Left lung (tissue), 10 donors: ENCODE data around the gene CAPN5. TPM values are rescaled to one million over a fixed set of nuclear protein-coding genes. Genes with fewer than 3 reads are reported as not detected.

ENCODE experiments used
- ATAC-seq: fragments of 200-7000 bp; cut with Tn5 transposase; one replicate; pipeline ENCODE4 v1.9.1; 2020; ENCODE audit warnings: moderate library complexity
- DNase-seq, 4 donors: peaks; one replicate each; pipeline ENCODE4 v3.0.0-alpha.2; 2013 to 2020
- H3K27ac ChIP-seq, 2 donors: fragments of 200-600 bp; sonication (generic) in 1 of 2; one replicate each; pipeline versions ENCODE4 v1.5.0 to v1.8.0; 2020 to 2021
- H3K27me3 ChIP-seq, 2 donors: fragments of 200-600 bp; sonication (generic) in 1 of 2; one replicate each; pipeline versions ENCODE4 v1.5.0 to v1.8.0; 2020 to 2021
- H3K36me3 ChIP-seq, 2 donors: fragments of 200-600 bp; sonication (generic) in 1 of 2; one replicate each; pipeline versions ENCODE4 v1.5.0 to v1.8.0; 2020 to 2021
- H3K4me1 ChIP-seq, 2 donors: fragments of 200-600 bp; one replicate each; pipeline ENCODE4 v1.8.0; 2021
- H3K4me3 ChIP-seq, 2 donors: fragments of 200-600 bp; sonication (generic) in 1 of 2; one replicate each; pipeline versions ENCODE4 v1.5.0 to v1.8.0; 2020 to 2021; ENCODE audit warnings: mild to moderate bottlenecking in 1 of 2
- H3K9me3 ChIP-seq, 2 donors: fragments of 200-600 bp; sonication (generic) in 1 of 2; one replicate each; pipeline versions ENCODE4 v1.5.0 to v1.8.0; 2020 to 2021
- CTCF ChIP-seq, 2 donors: fragments of 200-600 bp; sonication (generic) in 1 of 2; IDR thresholded peaks; one replicate each; pipeline versions ENCODE4 v1.5.0 to v1.8.0; 2021; ENCODE audit warnings: antibody characterized with exemption in 2 of 2
- intact Hi-C, 2 donors: fragments of 100-400 bp; cut with DNase I; formaldehyde crosslinking; loops; one replicate each; pipeline versions ENCODE4 v1.11.2 to v1.14.2; 2022
- polyA plus RNA-seq, 6 donors: library from polyadenylated mRNA; unstranded; fragments of 120-200 nt; gene quantifications; one replicate each; pipeline ENCODE4 v1.2.1, GENCODE V29; 2013; ENCODE audit not compliant: insufficient read length in 6 of 6
- total RNA-seq, 2 donors: library from RNA; stranded (reverse); fragmentation: NEBNext Ultra II Directional; extraction: Animal tissue kit (Norgen Biotek cat#: 25700); gene quantifications; one replicate each; pipeline ENCODE4 v1.2.1, GENCODE V29; 2021
- donor health status: DM: no; HTN: yes; CAD: no.
- donor health status: DM: no; HTN: no; CAD: no.

The CAPN5 gene
- total and polyA plus RNA-seq, 8 donors = 11.7 to 32.9 (median 24.8) TPM

GRCh38 chr11:77159219-77159936 is 92.6 kb downstream of the CAPN5 start:
- no peak overlapping the region for H3K4me3 ChIP-seq
- no peaks in the 10 kb centered on the region for H3K4me1 ChIP-seq
- ATAC-seq (no peak), DNase-seq (peak in 1 of 4 donors; percentile 21)
- H3K36me3 ChIP-seq = no peaks in the 10 kb centered on the region
- no peaks in the 10 kb centered on the region for H3K9me3 ChIP-seq
- intact Hi-C loops = no loop called here
- no peaks in the 10 kb centered on the region for H3K27me3 ChIP-seq
- no peak for TF ChIP-seq CTCF (IDR thresholded peaks at IDR 0.05)
- no peak overlapping the region for H3K27ac ChIP-seq

GRCh38 chr11:77159937-77160495 is 93.2 kb downstream of the CAPN5 start:
- intact Hi-C loops = no loop called here
- DNase-seq = peak in 1 of 4 donors; percentile 65
- ATAC-seq = no peak
- no peaks in the 10 kb centered on the region for H3K9me3 ChIP-seq
- no peaks in the 10 kb centered on the region for H3K4me1 ChIP-seq
- no peaks in the 10 kb centered on the region for H3K27me3 ChIP-seq
- TF ChIP-seq CTCF (IDR thresholded peaks at IDR 0.05) = no peak
- no peak overlapping the region for H3K4me3 ChIP-seq
- no peaks in the 10 kb centered on the region for H3K36me3 ChIP-seq
- H3K27ac ChIP-seq = no peak overlapping the region

- no peaks in the 10 kb centered on the region for H3K9me3 ChIP-seq
- no peaks in the 10 kb centered on the region for H3K27me3 ChIP-seq
- no peaks in the 10 kb centered on the region for H3K4me1 ChIP-seq
- no peak for DNase-seq
- no peak for TF ChIP-seq CTCF (IDR thresholded peaks at IDR 0.05)
- H3K36me3 ChIP-seq = no peaks in the 10 kb centered on the region
- intact Hi-C loops = no loop called here
- no peak overlapping the region for H3K27ac ChIP-seq
- no peak overlapping the region for H3K4me3 ChIP-seq
- ATAC-seq = no peak
Observed at GRCh38 chr11:77163271-77163670, 96.5 kb downstream of the CAPN5 start.

- no peaks in the 10 kb centered on the region for H3K4me1 ChIP-seq
- no peaks in the 10 kb centered on the region for H3K27me3 ChIP-seq
- intact Hi-C loops = no loop called here
- no peaks in the 10 kb centered on the region for H3K9me3 ChIP-seq
- H3K4me3 ChIP-seq = no peak overlapping the region
- no peak overlapping the region for H3K27ac ChIP-seq
- ATAC-seq (no peak), DNase-seq (peak in 1 of 4 donors; percentile 38)
- no peaks in the 10 kb centered on the region for H3K36me3 ChIP-seq
- no peak for TF ChIP-seq CTCF (IDR thresholded peaks at IDR 0.05)
Observed at GRCh38 chr11:77165066-77165465, 98.3 kb downstream of the CAPN5 start.

- Histone ChIP-seq H3K27ac (no peak overlapping the region), H3K9me3 (no peaks in the 10 kb centered on the region), H3K27me3 (no peaks in the 10 kb centered on the region), H3K4me1 (no peaks in the 10 kb centered on the region), H3K36me3 (no peaks in the 10 kb centered on the region), H3K4me3 (no peak overlapping the region)
- intact Hi-C loops = no loop called here
- ATAC-seq (no peak), DNase-seq (peak in 1 of 4 donors; percentile 63)
- no peak for TF ChIP-seq CTCF (IDR thresholded peaks at IDR 0.05)
Observed at GRCh38 chr11:77166021-77166420, 99.2 kb downstream of the CAPN5 start.
